GM23248 (cell line): Measurements from ENCODE around the gene IFT57. TPM values are rescaled to one million over a fixed set of nuclear protein-coding genes. Genes with fewer than 3 reads are reported as not detected.

Experiments used
- DNase-seq: peaks from one replicate; pipeline ENCODE4 v3.0.0-alpha.2; 2015
- H2AFZ ChIP-seq: fragments of 200-600 bp; sonication (generic); 2 replicates; pipeline ENCODE4 v1.6.1; 2016; ENCODE audit warnings: antibody characterized with exemption
- H3F3A ChIP-seq: fragments of 200-600 bp; sonication (generic); 2 replicates; pipeline ENCODE4 v1.6.1; 2016; ENCODE audit warnings: mild to moderate bottlenecking, antibody characterized with exemption, mixed run types; ENCODE audit not compliant: insufficient read depth
- H3K27ac ChIP-seq: fragments of 200-600 bp; sonication (generic); 2 replicates; pipeline ENCODE4 v1.5.1; 2016; ENCODE audit warnings: mild to moderate bottlenecking
- H3K27me3 ChIP-seq: fragments of 200-600 bp; sonication (generic); replicated peaks from 2 replicates; pipeline ENCODE4 v1.6.1; 2016; ENCODE audit warnings: mild to moderate bottlenecking; ENCODE audit not compliant: insufficient read depth
- H3K36me3 ChIP-seq: fragments of 200-600 bp; sonication (generic); 2 replicates; pipeline ENCODE4 v1.6.1; 2016; ENCODE audit warnings: low read depth, mild to moderate bottlenecking
- H3K4me1 ChIP-seq: fragments of 200-600 bp; sonication (generic); 2 replicates; pipeline ENCODE4 v1.6.1; 2016; ENCODE audit warnings: mild to moderate bottlenecking; ENCODE audit not compliant: insufficient read depth
- H3K4me2 ChIP-seq: fragments of 200-600 bp; sonication (generic); one replicate; pipeline ENCODE4 v1.6.1; 2016; ENCODE audit warnings: mild to moderate bottlenecking; ENCODE audit not compliant: unreplicated experiment
- H3K4me3 ChIP-seq: fragments of 200-600 bp; sonication (generic); 2 replicates; pipeline ENCODE4 v1.5.1; 2016; ENCODE audit warnings: mild to moderate bottlenecking
- H3K79me2 ChIP-seq: fragments of 200-600 bp; sonication (generic); 2 replicates; pipeline ENCODE4 v1.6.1; 2016; ENCODE audit warnings: mild to moderate bottlenecking; ENCODE audit not compliant: insufficient read depth
- H3K9ac ChIP-seq: fragments of 200-600 bp; sonication (generic); 2 replicates; pipeline ENCODE4 v1.6.1; 2016; ENCODE audit warnings: mild to moderate bottlenecking
- H3K9me2 ChIP-seq: fragments of 200-600 bp; sonication (generic); 2 replicates; pipeline ENCODE4 v1.6.1; 2016; ENCODE audit warnings: mixed run types, mild to moderate bottlenecking, moderate library complexity; ENCODE audit not compliant: insufficient read depth
- H3K9me3 ChIP-seq: fragments of 200-600 bp; sonication (generic); one replicate; pipeline ENCODE4 v1.6.1; 2017; ENCODE audit warnings: low read depth
- H4K20me1 ChIP-seq: fragments of 200-600 bp; sonication (generic); 2 replicates; pipeline ENCODE4 v1.6.0; 2016; ENCODE audit not compliant: insufficient read depth
- EZH2 ChIP-seq: fragments of 200-600 bp; sonication (generic); IDR thresholded peaks from 2 replicates; pipeline ENCODE4 v1.6.1; 2018; ENCODE audit warnings: antibody characterized with exemption, mild to moderate bottlenecking; ENCODE audit not compliant: insufficient read depth, poor library complexity, severe bottlenecking
- EZH2phosphoT487 ChIP-seq: fragments of 200-600 bp; sonication (generic); IDR thresholded peaks from 2 replicates; pipeline ENCODE4 v1.6.1; 2018; ENCODE audit warnings: antibody characterized with exemption, moderate library complexity, mild to moderate bottlenecking, low read depth; ENCODE audit not compliant: insufficient read depth
- WGBS, 2 experiments: methylation state at CpG; one replicate each; pipeline ENCODE4 v1.1.6; 2015 to 2017; ENCODE audit warnings: low lambda C conversion rate in 2 of 2, low coverage in 1 of 2; ENCODE audit errors: missing lambda C conversion rate in 2 of 2; 5-methylcytosine and 5-hydroxymethylcytosine counted together
- in situ Hi-C: fragments of 300-500 bp; cut with MboI; formaldehyde crosslinking; loops from 2 replicates; pipeline ENCODE4 v1.15.0; 2020
- polyA plus RNA-seq: library from polyadenylated mRNA; unstranded; fragments of >200 nt; fragmentation: Nextera tagmentation; extraction: Ambion mirVana; gene quantifications from 2 replicates; pipeline ENCODE4 v1.2.1, GENCODE V29; 2016
- total RNA-seq: library from RNA; depleted of rRNA; stranded (reverse); fragments of >200 nt; shearing (Covaris generic); gene quantifications from 2 replicates; pipeline ENCODE4 v1.2.3, GENCODE V29; 2014

The IFT57 gene
- total and polyA plus RNA-seq, 2 experiments from 2014 or later = 68.5 to 84.9 TPM

DNA sequence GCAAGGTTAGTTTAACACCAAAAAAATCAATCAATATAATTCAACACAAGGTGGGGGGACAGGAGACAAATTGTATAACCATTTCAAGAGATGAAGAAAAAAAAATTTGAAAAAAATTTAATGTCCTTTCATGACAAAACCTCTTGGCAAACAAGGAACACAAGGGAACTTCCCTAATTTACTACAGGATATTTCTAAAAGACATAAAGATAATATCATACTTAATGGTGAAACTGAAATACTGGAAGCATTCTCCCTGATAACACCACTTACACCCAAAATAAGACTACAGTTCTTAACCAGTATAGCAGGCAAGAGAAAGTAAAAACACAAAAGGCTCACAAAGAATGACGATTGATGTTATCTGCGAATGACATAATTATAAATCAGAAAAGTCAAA lies 44.7 kb downstream of the IFT57 start:
- Histone ChIP-seq H3K4me1 (peaks cover 49% of the 10 kb centered on the region), H3K27me3 (no peaks in the 10 kb centered on the region), H3K27ac (no peak overlapping the region), H3K4me3 (no peak overlapping the region), H3K36me3 (no peaks in the 10 kb centered on the region), H3F3A (peaks cover 54% of the 10 kb centered on the region), H4K20me1 (no peaks in the 10 kb centered on the region), H3K9me3 (no peaks in the 10 kb centered on the region), H3K4me2 (no peak overlapping the region), H3K9me2 (no peaks in the 10 kb centered on the region), H2AFZ (no peak overlapping the region), H3K9ac (no peak overlapping the region), H3K79me2 (no peaks in the 10 kb centered on the region)
- WGBS, 2 experiments = 95 to 100% methylated on average over 2 of the region's 2 CpGs
- in situ Hi-C loops = no loop called here
- no peak for DNase-seq
- TF ChIP-seq EZH2phosphoT487 (no peak), EZH2 (no peak)

- Histone ChIP-seq H3K9ac (no peak overlapping the region), H3K27ac (peak overlapping the region; percentile 24; the same call in 1 of the 2 replicates), H3K27me3 (no peaks in the 10 kb centered on the region), H2AFZ (no peak overlapping the region), H3K4me1 (peaks cover 36% of the 10 kb centered on the region), H3F3A (peaks cover 32% of the 10 kb centered on the region), H4K20me1 (no peaks in the 10 kb centered on the region), H3K36me3 (no peaks in the 10 kb centered on the region), H3K9me2 (no peaks in the 10 kb centered on the region), H3K79me2 (peaks cover 4% of the 10 kb centered on the region; the same call in 1 of the 2 replicates), H3K9me3 (no peaks in the 10 kb centered on the region), H3K4me2 (peak overlapping the region; percentile 3), H3K4me3 (0 out of 2 replicates have a peak overlapping the region, but pooled peaks have one; percentile 22)
- TF ChIP-seq EZH2 = no peak
- TF ChIP-seq EZH2phosphoT487 = no peak
- peak; percentile 59 for DNase-seq
- in situ Hi-C loops = no loop called here
- 89 to 96% methylated on average over 1 of the region's 1 CpG for whole genome bisulfite sequencing, 2 experiments
Measured at GRCh38 chr3:108175352-108175751, 46.9 kb downstream of the IFT57 start.

DNA sequence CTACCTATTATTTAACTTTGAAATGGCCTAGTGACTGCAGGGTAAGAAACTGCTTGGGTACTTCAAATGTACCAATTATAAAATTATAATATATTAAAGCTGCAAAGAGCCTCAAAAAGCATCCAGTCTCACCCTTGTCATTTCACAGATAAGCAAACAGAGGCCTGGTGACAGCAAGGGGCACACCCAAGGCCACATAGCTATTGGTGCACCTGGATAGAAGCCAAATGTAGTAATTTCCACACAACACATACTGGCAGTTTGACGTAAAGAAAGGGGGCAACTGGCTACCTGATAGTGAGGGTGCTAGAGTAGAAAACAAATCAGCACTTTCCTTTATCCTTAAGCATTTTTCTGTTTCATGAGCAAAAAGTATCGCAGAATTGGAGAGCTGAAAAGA lies 51.1 kb downstream of the IFT57 start:
- H3K27me3 ChIP-seq = no peaks in the 10 kb centered on the region
- in situ Hi-C loops = no loop called here
- no peaks in the 10 kb centered on the region for H4K20me1 ChIP-seq
- peaks cover 4% of the 10 kb centered on the region; the same call in 1 of the 2 replicates for H3K79me2 ChIP-seq
- no peak overlapping the region for H3K4me2 ChIP-seq
- H3K4me3 ChIP-seq = no peak overlapping the region
- no peaks in the 10 kb centered on the region for H3K9me3 ChIP-seq
- 98% methylated on average over 2 of the region's 2 CpGs for WGBS, 2 experiments
- no peak for DNase-seq
- no peak overlapping the region for H2AFZ ChIP-seq
- H3K27ac ChIP-seq = no peak overlapping the region
- H3K9me2 ChIP-seq = no peaks in the 10 kb centered on the region
- H3K36me3 ChIP-seq = no peaks in the 10 kb centered on the region
- peaks cover 10% of the 10 kb centered on the region; the same call in 1 of the 2 replicates for H3F3A ChIP-seq
- TF ChIP-seq EZH2phosphoT487 (no peak), EZH2 (no peak)
- H3K9ac ChIP-seq = no peak overlapping the region
- peaks cover 8% of the 10 kb centered on the region for H3K4me1 ChIP-seq

- TF ChIP-seq EZH2 (no peak), EZH2phosphoT487 (no peak)
- H2AFZ ChIP-seq = no peak overlapping the region
- no peaks in the 10 kb centered on the region for H3K9me2 ChIP-seq
- H3K4me2 ChIP-seq = no peak overlapping the region
- in situ Hi-C loops = no loop called here
- no peaks in the 10 kb centered on the region for H4K20me1 ChIP-seq
- H3F3A ChIP-seq = 0 out of 2 replicates have a peak, but pooled peaks cover 8% of the 10 kb centered on the region
- H3K79me2 ChIP-seq = no peaks in the 10 kb centered on the region
- peaks cover 12% of the 10 kb centered on the region for H3K4me1 ChIP-seq
- H3K27me3 ChIP-seq = no peaks in the 10 kb centered on the region
- H3K9ac ChIP-seq = no peak overlapping the region
- no peak overlapping the region for H3K4me3 ChIP-seq
- no peak for DNase-seq
- H3K36me3 ChIP-seq = no peaks in the 10 kb centered on the region; the same call in 1 of the 2 replicates
- H3K9me3 ChIP-seq = no peaks in the 10 kb centered on the region
- no peak overlapping the region for H3K27ac ChIP-seq
Measured at GRCh38 chr3:108164391-108164790, 57.8 kb downstream of the IFT57 start.

DNA sequence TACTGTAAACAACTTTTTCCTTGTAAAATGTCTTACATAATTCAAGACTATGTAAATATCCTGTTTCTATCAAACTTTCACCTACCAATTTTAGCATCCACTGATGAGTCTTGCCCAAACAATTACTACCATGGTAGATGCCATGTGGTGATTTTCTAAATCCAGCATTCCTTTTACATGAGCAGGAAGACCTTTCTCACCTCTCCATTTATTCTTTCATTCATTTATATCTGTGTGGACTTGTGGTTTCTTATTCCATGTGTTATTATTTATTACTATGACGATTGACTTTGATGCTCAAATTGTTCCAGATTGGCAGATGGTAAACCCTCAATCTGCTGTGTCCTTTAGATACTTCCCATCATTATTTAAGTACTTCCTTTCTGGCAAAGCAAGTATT lies 62.4 kb downstream of the IFT57 start:
- WGBS, 2 experiments = 9 to 10% methylated on average over 1 of the region's 1 CpG
- Histone ChIP-seq H3K9ac (no peak overlapping the region), H3K4me1 (peaks cover 18% of the 10 kb centered on the region), H3K4me2 (no peak overlapping the region), H4K20me1 (no peaks in the 10 kb centered on the region), H3K79me2 (no peaks in the 10 kb centered on the region), H3K27me3 (no peaks in the 10 kb centered on the region), H2AFZ (no peak overlapping the region), H3K9me2 (no peaks in the 10 kb centered on the region), H3K27ac (no peak overlapping the region), H3K4me3 (no peak overlapping the region), H3K9me3 (no peaks in the 10 kb centered on the region), H3F3A (0 out of 2 replicates have a peak, but pooled peaks cover 8% of the 10 kb centered on the region), H3K36me3 (no peaks in the 10 kb centered on the region; the same call in 1 of the 2 replicates)
- peak; percentile 35 for DNase-seq
- TF ChIP-seq EZH2 = no peak
- 0 out of 2 replicates have a peak, but pooled peaks have one; percentile 27 for TF ChIP-seq EZH2phosphoT487
- in situ Hi-C loops = no loop called here
